KMS-11 (cell line): ENCODE results near the gene MYZAP.
A peak's percentile ranks its signal among the peaks of the same experiment; 100 is the strongest.

Source experiments
- H2AFZ ChIP-seq: fragments of 200-600 bp; sonication (generic); 2 replicates; pipeline ENCODE4 v1.6.1; 2016; ENCODE audit warnings: antibody characterized with exemption, mixed run types, low read depth
- H3K27ac ChIP-seq: fragments of 200-600 bp; sonication (generic); 2 replicates; pipeline ENCODE4 v1.6.1; 2016; ENCODE audit warnings: mild to moderate bottlenecking, mixed run types
- H3K27me3 ChIP-seq: fragments of 200-600 bp; sonication (generic); 2 replicates; pipeline ENCODE4 v1.6.1; 2017; ENCODE audit warnings: mild to moderate bottlenecking, low read depth, mixed run types, moderate library complexity; ENCODE audit not compliant: insufficient read depth
- H3K36me3 ChIP-seq: fragments of 200-600 bp; sonication (generic); 2 replicates; pipeline ENCODE4 v1.6.1; 2017; ENCODE audit warnings: mild to moderate bottlenecking, mixed run types; ENCODE audit not compliant: insufficient read depth
- H3K4me1 ChIP-seq: fragments of 200-600 bp; sonication (generic); 2 replicates; pipeline ENCODE4 v1.6.1; 2016; ENCODE audit warnings: mild to moderate bottlenecking, low read depth, mixed run types; ENCODE audit not compliant: poor library complexity, severe bottlenecking
- H3K4me2 ChIP-seq: fragments of 200-600 bp; sonication (generic); 2 replicates; pipeline ENCODE4 v1.7.0; 2016; ENCODE audit warnings: mild to moderate bottlenecking, mixed run types
- H3K4me3 ChIP-seq: fragments of 200-600 bp; sonication (generic); IDR thresholded peaks from 2 replicates; pipeline ENCODE4 v1.6.1; 2017; ENCODE audit warnings: low read depth, low read length, mixed read lengths; ENCODE audit not compliant: insufficient read depth
- H3K79me2 ChIP-seq: fragments of 200-600 bp; sonication (generic); 2 replicates; pipeline ENCODE4 v1.6.1; 2016; ENCODE audit warnings: low read depth, mixed run types; ENCODE audit not compliant: insufficient read depth
- H3K9ac ChIP-seq: fragments of 200-600 bp; sonication (generic); 2 replicates; pipeline ENCODE4 v1.6.1; 2016; ENCODE audit warnings: mild to moderate bottlenecking, mixed run types
- H4K20me1 ChIP-seq: fragments of 200-600 bp; sonication (generic); 2 replicates; pipeline ENCODE4 v1.6.1; 2016; ENCODE audit warnings: mild to moderate bottlenecking, mixed run types; ENCODE audit not compliant: insufficient read depth
- TF ChIP-seq, protein P1 (sequence below): fragments of 200-600 bp; sonication (generic); conservative IDR thresholded peaks from 2 replicates; pipeline ENCODE4 v1.6.1; 2017; ENCODE audit warnings: low read depth, mild to moderate bottlenecking, antibody characterized with exemption, low read length, moderate library complexity, mixed read lengths

Gene MYZAP

DNA sequence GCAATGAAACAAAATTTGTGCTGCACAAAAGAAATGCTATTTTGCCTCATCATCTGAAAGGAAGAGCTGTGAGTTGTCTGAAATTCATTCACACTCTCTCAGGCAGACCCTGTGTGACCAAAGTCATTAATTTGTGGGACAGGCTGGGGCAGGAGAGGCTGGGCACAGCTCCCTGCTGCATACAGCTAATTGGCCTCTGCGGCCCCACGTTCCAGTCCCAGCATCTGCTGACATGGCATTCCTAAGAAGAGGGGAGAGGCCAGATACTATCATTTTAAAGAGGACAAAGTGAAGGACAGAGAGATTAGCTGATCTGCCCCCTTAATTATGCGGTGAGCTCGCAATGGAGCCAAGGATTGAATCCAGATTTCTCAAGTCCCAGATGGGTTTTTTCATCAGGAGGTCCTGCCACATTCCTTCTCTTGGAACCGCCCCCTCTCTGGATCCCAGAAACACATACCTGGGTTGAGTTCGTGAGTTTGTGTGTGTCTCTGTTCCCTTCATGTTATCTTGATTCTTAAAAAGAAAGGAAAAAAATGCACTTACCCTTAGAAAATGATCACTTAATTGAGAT, 139.9 kb downstream of the MYZAP start:
- Histone ChIP-seq H3K4me1 (no peaks in the 10 kb centered on the region), H3K79me2 (no peaks in the 10 kb centered on the region), H3K27ac (no peak overlapping the region), H3K36me3 (no peaks in the 10 kb centered on the region), H3K27me3 (no peaks in the 10 kb centered on the region), H4K20me1 (no peaks in the 10 kb centered on the region), H3K4me3 (no peak overlapping the region), H3K9ac (no peak overlapping the region), H2AFZ (no peak overlapping the region), H3K4me2 (no peak overlapping the region)
- TF ChIP-seq, protein P1, sequence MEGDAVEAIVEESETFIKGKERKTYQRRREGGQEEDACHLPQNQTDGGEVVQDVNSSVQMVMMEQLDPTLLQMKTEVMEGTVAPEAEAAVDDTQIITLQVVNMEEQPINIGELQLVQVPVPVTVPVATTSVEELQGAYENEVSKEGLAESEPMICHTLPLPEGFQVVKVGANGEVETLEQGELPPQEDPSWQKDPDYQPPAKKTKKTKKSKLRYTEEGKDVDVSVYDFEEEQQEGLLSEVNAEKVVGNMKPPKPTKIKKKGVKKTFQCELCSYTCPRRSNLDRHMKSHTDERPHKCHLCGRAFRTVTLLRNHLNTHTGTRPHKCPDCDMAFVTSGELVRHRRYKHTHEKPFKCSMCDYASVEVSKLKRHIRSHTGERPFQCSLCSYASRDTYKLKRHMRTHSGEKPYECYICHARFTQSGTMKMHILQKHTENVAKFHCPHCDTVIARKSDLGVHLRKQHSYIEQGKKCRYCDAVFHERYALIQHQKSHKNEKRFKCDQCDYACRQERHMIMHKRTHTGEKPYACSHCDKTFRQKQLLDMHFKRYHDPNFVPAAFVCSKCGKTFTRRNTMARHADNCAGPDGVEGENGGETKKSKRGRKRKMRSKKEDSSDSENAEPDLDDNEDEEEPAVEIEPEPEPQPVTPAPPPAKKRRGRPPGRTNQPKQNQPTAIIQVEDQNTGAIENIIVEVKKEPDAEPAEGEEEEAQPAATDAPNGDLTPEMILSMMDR: no peak

DNA sequence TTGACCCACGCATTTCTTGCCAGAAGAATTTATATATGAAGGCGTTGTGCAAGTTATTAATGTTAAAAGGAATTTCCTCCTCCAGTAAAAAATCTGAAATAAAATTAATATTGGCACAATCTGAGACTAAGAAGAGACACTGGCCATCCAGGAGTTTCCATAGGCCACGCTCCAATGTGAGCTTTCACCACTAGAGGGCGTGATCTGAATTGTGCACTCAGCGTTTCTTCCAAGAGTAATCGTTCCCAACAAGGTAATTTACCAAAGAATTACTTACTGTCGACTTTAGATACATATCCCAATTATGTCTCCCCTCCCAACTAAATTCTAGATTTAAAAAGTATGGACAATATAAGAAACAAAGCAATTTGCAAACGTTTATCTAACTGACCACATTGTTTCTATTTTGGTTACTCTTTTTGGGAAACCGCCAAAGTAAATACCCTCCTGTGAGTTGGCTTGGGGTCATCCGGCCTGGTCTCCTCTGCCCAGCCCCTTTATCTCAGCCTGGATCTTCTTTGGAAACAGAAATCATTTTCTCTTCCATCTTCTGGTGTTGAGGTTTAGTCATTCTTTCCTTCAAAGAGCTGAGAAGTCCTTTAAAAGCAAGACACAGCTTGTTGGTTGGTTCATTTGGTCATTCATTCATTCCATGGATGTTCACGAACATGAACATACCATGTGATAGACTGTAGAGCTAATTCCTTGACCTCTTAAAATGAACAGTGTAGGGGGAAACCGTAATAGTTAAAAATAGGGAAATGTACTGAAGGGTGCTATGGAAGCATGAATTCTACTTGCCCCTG, 141.0 kb downstream of the MYZAP start:
- no peaks in the 10 kb centered on the region for H4K20me1 ChIP-seq
- 0 out of 2 replicates have a peak overlapping the region, but pooled peaks have one; percentile 19 for H2AFZ ChIP-seq

GRCh38 chr15:57734860-57735259, 143.2 kb downstream of the MYZAP start:
- Histone ChIP-seq H3K27ac (no peak overlapping the region), H3K79me2 (no peaks in the 10 kb centered on the region), H3K4me2 (no peak overlapping the region), H2AFZ (no peak overlapping the region), H3K27me3 (no peaks in the 10 kb centered on the region), H3K4me3 (no peak overlapping the region), H4K20me1 (no peaks in the 10 kb centered on the region), H3K4me1 (no peaks in the 10 kb centered on the region), H3K36me3 (no peaks in the 10 kb centered on the region), H3K9ac (no peak overlapping the region)
- TF ChIP-seq, protein P1: no peak

More for the DNA sequence above, 141.0 kb downstream of the MYZAP start:
- no peak overlapping the region for H3K4me2 ChIP-seq
- no peaks in the 10 kb centered on the region for H3K4me1 ChIP-seq
- H3K4me3 ChIP-seq: no peak overlapping the region
- no peaks in the 10 kb centered on the region for H3K27me3 ChIP-seq
- H3K79me2 ChIP-seq: no peaks in the 10 kb centered on the region
- no peak overlapping the region for H3K27ac ChIP-seq
- TF ChIP-seq, protein P1: peak; percentile 91
- no peak overlapping the region for H3K9ac ChIP-seq
- no peaks in the 10 kb centered on the region for H3K36me3 ChIP-seq
